DMS 273 (cell line): ENCODE data around the gene PET100.
A peak's percentile ranks its signal among the peaks of the same experiment; 100 is the strongest.

Experiments
- DNase-seq: peaks from one replicate; lab custom pipeline; 2025; ENCODE audit not compliant: unreplicated experiment; lab: John Stamatoyannopoulos, UW

The PET100 gene

DNA sequence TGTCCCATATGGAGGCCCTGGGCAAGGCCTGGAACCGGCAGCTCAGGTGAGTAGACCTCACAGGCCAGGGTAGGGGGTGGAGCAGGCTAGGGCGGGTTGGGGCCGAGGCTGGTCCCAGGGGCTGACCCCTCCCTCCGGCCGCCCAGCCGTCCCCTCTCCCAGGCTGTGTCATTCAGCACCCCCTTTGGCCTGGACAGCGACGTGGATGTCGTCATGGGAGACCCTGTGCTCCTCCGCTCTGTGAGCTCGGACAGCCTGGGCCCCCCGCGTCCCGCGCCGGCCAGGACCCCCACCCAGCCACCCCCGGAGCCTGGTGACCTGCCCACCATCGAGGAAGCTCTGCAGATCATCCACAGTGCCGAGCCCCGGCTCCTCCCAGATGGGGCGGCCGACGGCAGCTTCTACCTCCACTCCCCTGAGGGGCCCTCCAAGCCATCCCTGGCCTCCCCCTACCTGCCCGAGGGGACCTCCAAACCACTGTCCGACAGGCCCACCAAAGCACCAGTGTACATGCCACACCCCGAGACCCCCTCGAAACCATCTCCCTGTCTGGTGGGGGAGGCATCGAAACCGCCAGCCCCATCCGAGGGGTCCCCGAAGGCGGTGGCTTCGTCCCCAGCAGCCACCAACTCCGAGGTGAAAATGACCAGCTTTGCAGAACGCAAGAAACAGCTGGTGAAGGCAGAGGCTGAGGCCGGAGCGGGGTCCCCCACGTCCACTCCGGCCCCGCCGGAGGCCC lies 17.9 kb upstream of the PET100 start:
- no peak for DNase-seq

DNA sequence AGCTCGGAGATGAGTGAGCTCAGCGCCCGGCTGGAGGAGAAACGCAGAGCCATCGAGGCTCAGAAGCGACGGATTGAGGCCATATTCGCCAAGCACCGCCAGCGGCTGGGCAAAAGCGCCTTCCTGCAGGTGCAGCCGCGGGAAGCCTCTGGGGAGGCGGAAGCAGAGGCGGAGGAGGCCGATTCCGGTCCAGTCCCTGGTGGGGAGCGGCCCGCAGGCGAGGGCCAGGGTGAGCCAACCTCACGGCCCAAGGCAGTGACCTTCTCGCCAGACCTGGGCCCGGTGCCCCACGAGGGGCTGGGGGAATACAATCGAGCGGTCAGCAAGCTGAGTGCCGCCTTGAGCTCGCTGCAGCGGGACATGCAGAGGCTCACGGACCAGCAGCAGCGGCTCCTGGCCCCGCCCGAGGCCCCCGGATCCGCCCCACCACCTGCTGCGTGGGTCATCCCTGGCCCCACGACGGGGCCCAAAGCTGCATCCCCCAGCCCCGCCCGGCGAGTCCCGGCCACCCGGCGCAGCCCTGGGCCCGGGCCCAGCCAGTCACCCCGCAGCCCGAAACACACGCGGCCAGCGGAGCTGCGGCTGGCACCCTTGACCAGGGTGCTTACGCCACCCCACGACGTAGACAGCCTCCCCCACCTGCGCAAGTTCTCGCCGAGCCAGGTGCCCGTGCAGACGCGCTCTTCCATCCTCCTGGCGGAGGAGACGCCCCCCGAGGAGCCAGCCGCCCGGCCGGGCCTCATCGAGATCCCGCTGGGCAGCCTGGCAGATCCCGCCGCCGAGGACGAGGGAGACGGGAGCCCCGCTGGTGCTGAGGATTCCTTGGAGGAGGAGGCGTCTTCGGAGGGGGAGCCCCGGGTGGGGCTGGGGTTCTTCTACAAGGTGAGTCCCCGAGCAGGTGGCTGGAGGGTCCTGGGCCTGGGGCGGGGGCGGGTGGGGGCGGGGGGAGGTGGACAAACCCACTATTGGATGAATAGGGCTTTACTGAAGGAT lies 17.0 kb upstream of the PET100 start:
- DNase-seq: no peak

DNA sequence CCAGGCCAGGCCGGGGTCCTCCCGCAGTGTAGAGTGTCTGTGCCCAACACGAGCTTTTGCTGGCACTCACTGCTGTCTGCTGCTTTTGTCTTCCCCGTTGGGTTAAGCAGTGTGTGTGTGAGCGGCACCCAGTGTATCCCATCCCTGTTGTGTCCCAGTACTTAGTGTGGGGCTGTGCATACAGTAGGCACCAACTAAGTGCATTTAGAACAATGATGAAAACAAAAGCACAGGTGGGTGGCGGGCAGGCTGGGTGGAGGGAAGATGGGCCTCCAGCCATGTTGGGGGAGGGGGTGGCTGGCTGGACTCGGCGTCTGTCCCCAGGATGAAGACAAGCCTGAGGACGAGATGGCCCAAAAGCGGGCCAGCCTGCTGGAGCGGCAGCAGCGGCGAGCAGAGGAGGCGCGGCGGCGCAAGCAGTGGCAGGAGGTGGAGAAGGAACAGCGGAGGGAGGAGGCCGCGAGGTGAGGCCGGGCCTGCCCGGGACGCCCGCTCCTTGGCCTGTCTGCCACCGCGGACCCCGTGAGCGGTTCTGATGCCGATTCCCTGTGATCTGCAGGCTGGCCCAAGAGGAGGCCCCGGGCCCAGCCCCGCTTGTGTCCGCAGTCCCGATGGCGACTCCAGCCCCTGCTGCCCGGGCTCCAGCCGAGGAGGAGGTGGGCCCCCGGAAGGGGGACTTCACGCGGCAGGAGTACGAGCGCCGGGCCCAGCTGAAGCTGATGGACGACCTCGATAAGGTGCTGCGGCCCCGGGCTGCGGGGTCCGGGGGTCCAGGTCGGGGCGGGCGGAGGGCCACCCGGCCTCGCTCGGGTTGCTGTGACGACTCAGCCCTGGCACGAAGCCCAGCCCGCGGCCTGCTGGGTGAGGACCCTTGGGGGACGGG lies 14.5 kb upstream of the PET100 start:
- no peak for DNase-seq

GRCh38 chr19:7617172-7617571 lies 12.4 kb upstream of the PET100 start:
- no peak for DNase-seq

DNA sequence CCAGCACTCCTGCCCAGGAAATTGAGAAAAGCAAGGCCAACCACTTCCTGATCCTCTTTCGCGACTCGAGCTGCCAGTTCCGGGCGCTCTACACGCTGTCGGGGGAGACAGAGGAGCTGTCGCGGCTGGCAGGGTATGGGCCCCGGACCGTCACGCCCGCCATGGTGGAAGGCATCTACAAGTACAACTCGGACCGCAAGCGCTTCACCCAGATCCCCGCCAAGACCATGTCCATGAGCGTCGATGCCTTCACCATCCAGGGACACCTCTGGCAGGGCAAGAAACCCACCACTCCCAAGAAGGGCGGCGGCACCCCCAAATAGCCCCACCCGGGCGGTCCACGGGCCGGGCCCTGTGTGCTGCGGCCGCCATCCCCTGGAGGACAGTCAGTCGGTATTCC lies 11.9 kb upstream of the PET100 start:
- DNase-seq: no peak

- DNase-seq: peak; percentile 48
Observed at GRCh38 chr19:7618348-7618747, 11.2 kb upstream of the PET100 start.

DNA sequence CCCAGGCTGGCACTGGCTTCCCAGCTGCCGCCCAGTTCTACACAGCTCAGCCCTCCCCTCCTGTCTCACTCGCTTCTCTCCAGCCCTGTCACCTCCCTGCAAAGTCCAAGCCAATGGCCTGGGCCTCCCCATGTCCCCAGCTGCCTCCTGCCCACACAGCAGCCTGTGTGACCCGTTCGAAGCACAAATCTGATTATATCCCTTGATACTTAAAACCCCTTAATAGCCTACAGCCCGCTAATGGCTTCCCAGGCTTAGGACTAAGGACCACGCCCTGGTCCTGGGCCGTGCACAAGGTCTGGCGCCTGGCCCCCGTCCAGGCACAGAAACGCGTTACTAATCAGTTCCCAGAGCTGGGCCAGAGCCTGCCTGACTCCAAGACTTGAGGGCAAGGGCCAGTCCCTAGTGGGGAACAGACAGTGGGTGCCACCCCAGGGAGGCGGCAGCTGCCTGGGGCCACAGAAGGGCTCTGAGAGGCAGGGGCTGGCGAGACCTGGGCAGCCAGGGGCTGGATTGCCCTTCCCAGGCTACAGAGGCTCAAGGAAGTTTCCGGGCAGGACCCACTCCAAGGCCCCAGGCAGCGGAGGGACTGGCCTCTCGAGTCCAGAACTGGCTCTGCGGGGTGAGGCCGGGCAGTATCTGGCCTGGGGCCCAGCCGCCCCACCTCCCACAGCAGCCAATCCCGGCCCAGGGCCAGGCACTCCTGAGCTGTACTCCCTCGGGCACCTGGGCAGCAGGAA lies 10.7 kb upstream of the PET100 start:
- DNase-seq: peak; percentile 48

DNA sequence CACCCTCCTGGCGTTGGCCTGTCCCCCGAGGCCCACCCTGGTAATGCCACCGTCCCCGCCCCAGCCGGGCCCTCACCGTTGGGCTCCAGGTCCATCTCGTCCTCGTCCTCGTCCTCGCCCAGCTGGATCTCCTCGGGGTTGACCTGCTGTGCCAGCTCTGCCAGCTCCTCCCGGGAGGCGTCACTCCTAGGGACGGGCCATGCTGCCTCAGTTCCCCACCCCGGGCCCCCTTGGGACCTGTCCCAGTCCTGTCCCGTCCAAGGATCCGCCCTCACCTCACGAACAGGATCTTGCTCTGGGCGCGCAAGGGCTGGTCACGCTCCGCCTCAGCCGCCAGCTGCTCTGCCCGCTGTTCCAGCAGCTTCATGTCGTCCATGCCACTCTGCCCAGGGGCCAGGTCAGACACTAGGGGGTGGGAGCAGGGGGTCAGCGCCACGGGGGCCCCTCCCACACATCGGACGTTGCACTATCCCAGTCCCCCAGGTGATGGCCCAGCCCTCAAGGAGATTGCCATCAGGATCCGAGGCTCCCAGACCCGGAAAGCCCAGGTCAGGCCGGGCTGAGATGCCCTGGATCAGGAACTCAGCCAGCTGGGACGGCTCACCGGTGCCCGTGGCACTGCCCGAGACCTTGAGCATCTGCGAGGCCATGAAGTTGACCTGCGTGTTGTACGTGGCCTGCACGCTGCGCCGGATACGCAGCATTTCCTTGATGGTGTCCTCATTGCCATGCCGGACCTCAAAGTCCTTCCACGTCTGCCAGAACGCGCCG lies 9.7 kb upstream of the PET100 start:
- DNase-seq: no peak

DNA sequence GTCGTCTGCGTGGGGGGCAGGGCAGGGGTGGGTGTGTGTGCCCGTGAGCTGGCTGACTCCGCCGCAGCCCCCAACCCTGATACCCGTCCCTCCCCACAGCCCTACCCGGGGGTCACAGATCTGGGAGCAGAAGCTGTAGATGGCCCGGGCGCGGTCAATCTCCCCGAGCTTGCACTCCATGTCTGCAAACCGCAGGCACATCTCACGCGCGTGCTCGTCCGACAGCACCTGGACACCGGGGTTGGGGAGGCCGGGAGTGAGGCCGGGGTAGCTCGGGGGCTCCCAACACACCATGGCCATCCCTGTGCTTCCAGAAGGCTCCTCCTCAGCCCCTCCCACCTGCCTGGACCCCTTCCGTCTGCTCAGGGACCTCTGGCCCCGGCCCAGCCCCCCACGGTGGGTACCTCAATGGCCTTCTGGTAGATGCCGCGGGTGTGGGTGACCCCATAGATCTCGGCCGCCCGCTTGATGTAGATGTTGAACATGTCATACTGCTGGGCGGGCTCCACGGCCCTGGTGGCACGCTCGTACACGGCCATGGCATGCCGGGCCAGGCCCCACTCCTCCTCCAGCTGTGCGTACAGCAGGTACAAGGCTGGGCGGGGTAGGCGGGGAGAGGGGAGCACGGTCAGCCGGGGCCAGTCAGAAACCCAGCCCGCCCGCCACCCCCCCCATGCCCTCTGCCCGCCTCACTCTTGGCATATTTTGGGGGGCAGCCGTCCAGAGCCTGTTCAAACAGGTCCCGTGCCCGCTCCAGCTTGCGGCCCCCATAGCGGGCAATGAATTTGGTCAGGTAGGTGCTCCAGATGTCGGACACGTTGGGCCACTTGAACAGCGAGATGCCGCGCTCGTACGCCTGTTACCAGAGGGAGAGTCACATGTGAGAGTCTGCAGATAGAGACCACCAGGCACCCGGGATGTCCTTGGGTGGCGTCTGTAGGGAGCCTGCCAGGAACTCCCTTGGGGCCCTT lies 8.9 kb upstream of the PET100 start:
- DNase-seq: no peak

GRCh38 chr19:7622933-7623685 lies 6.5 kb upstream of the PET100 start:
- peak; percentile 25 for DNase-seq

- DNase-seq: no peak
Observed at GRCh38 chr19:7623725-7624603, 5.6 kb upstream of the PET100 start.

DNA sequence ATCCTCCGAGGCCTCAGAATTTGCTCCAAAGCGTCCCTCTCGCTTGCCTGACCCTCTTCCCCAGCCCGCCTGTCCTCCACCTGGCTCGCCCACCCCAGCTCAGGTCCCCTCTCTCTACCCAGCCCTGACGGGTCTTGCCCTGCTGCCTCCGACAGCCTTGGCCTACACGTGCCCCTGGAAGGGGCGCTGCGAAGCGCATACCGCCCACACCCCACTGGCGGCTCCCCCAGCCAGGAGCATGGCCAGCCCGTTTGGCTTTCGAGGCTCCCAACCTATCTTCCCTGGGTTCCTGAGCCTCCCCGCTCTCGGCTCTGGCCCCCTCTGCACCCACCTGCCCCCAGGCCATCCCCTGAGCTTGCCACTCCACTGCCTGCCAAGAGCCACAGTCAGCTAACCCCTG lies 4.8 kb upstream of the PET100 start:
- DNase-seq: no peak

DNA sequence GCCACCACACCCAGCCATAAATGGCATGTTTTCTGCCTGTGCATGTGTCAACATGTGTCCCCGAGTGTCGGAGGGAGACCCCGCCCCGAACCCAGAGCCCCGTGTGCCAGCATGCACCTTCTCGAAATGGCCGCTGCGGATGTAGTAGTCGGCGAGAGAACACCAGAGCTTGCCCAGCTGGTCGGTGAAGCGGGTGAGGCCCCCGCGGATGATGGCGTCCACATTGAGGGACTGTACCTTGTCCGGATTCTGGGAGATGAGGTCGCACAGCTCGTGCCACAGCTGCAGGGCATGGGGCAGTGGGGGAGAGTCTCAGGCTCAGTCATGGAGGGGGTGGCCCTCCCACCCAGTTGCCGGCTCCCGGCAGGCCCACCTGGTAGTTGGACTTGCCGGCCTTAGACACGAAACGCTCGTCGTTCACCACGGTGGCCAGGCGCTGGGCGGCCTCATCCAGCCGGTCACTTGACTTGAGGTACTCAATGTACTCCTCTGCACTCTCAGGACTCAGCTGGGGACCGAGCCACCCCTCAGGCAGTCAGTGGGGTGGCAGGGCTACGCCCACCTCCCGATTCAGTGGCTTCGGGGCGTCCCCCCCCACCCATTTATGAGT lies 3.7 kb upstream of the PET100 start:
- DNase-seq: no peak

DNA sequence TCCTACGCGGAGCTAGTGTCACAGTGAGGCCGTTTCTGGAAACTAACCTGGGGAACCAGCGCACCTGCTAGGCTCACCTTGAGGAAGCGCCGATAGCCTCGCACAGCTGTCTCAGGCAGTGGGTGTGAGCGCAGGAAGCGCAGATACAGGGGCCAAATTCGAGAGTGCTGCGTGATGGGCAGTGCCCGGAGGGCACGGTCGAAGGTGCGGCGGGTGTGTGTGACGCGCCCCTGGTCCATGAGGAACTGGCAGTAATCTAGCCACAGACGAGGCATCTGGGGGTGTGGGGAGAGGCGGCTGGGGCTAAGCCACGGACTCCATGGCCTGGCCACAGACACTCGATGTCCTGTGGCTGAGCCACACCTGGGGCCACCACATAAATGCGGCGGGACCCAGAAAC lies 2.4 kb upstream of the PET100 start:
- DNase-seq: no peak

DNA sequence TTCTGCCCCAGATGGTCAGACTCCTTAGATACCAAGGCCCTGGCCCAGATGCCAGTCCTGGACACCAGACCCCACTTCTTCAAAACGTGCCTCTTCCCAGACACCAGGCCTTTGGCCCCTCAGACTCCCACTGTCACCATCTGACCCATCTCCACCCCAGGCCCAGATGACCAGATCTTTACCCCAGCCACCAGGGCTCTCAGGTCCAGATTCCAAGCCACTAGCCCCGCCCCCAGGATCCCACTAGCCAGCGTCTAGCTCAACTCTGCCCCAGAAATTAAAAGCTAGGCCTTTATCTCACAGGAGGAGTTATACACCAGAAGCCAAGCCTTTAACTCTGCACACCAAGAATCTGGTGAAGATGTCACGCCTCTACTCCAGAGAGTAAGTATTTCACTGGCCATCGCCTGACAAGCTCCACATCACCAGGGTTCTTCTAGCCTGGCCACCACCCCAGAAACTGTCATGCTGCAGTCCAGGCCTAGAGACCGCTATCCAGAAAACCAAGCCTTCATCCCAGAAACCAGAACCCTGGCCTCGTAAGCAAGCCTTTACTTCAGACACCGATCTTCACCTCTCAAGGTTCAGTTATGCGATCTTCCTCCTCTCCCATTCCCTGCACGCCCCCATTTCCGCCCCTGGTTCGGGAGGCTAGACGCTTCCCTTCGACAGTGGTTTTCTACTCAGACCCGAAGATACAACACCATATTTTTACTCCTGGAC lies 843 bp upstream of the PET100 start:
- no peak for DNase-seq

DNA sequence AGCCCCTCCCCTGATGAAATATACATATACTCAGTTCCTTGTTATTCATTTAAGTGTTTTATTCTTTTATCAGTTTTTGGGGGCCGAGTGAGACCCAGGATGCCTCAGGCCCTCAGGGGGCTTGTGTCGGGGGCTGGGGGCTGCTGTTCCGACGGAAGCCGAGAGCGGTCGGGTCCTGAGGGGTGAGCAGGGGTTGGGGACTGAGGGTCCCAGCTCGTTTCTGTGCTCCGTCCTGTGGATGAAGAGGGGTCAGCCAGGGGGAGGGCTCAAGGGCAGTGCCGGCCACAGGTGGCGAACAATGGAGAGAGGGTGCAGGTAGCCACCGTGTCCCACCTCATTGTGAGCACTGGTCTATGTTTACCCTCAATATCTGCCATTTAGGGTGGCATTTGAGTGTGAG lies 2.0 kb downstream of the PET100 start:
- DNase-seq: no peak
